Lower leg skin (tissue), 3 donors: ENCODE results near the gene POMGNT1.

Experiments used
- POLR2A ChIP-seq, 2 donors: fragments of 450-650 bp; IDR thresholded peaks; one replicate each; pipeline ENCODE4 v1.6.1; 2016 to 2017; ENCODE audit warnings: antibody characterized with exemption in 2 of 2, mild to moderate bottlenecking in 1 of 2, moderate library complexity in 1 of 2
- TF ChIP-seq, protein P1 (sequence below), 3 donors: fragments of 450-650 bp; IDR thresholded peaks; one replicate each; pipeline ENCODE4 v1.5.1; 2016; ENCODE audit warnings: antibody characterized with exemption in 3 of 3, mild to moderate bottlenecking in 3 of 3, moderate library complexity in 2 of 3

DNA sequence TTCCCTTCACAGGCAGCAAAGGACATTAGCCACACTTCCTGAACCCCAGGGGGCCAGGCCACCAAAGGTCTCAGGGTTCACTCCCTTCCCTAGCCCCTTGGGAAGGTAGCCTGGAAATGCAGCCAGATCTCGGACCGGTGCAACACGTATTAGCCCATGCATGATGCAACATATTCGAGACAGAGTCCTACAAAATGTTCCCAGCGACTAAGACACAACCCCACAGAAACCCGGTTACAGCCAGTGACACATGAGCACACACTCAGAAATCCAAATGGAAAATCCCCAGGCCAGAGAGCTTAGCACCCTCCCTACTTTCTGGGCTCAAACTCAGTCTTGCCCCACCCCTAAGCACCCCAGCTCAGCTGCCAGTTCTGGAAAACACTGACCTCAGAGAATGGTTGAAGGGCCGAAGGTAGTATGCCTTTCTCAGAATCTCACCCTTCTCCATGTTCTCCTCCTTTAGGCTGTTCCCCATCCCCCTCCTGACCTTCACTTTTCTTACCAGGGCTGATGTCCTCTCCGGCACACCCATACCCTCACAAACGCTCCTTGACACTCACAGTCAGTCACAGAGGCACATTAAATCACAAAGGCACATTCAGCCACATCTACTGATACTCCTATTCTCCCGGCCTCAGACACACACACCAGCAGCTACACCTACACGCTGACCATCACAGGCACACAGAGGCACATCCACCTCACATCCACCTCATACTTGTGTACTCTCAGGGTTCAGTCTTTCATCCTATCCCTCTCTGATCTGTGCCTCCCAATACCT is 23.6 kb downstream of the POMGNT1 start, which contains the start of gene TSPAN1:
- TF ChIP-seq, protein P1, sequence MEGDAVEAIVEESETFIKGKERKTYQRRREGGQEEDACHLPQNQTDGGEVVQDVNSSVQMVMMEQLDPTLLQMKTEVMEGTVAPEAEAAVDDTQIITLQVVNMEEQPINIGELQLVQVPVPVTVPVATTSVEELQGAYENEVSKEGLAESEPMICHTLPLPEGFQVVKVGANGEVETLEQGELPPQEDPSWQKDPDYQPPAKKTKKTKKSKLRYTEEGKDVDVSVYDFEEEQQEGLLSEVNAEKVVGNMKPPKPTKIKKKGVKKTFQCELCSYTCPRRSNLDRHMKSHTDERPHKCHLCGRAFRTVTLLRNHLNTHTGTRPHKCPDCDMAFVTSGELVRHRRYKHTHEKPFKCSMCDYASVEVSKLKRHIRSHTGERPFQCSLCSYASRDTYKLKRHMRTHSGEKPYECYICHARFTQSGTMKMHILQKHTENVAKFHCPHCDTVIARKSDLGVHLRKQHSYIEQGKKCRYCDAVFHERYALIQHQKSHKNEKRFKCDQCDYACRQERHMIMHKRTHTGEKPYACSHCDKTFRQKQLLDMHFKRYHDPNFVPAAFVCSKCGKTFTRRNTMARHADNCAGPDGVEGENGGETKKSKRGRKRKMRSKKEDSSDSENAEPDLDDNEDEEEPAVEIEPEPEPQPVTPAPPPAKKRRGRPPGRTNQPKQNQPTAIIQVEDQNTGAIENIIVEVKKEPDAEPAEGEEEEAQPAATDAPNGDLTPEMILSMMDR (IDR thresholded peaks at IDR 0.05) = no peak
- TF ChIP-seq POLR2A (IDR thresholded peaks at IDR 0.05) = no peak
